CD4-positive, alpha-beta T cell treated with Interferon gamma for 1 hour (primary cell): ENCODE results near the gene ACBD4.

Experiments
- DNase-seq: peaks from one replicate; pipeline ENCODE4 v3.0.0-alpha.2; 2020

The ACBD4 gene

GRCh38 chr17:45104907-45105624, 30.4 kb upstream of the ACBD4 start:
- no peak for DNase-seq

GRCh38 chr17:45106096-45106495, 29.4 kb upstream of the ACBD4 start:
- DNase-seq, result no peak

- no peak for DNase-seq
These were observed 28.9 kb upstream of the ACBD4 start for GRCh38 chr17:45106582-45106981.

GRCh38 chr17:45107293-45108010, 28.0 kb upstream of the ACBD4 start:
- DNase-seq, result no peak

GRCh38 chr17:45108051-45108450, 27.4 kb upstream of the ACBD4 start:
- no peak for DNase-seq

GRCh38 chr17:45108595-45109521, 26.6 kb upstream of the ACBD4 start:
- DNase-seq, result no peak

GRCh38 chr17:45110676-45111611, 24.5 kb upstream of the ACBD4 start:
- no peak for DNase-seq

GRCh38 chr17:45111850-45112249, 23.6 kb upstream of the ACBD4 start:
- DNase-seq, result no peak

GRCh38 chr17:45112559-45113423, 22.7 kb upstream of the ACBD4 start:
- DNase-seq, result no peak

GRCh38 chr17:45113424-45113754, 22.1 kb upstream of the ACBD4 start:
- DNase-seq, result no peak

- no peak for DNase-seq
These were observed 21.2 kb upstream of the ACBD4 start for GRCh38 chr17:45114117-45114932.

GRCh38 chr17:45115015-45115625, 20.4 kb upstream of the ACBD4 start:
- no peak for DNase-seq

GRCh38 chr17:45115871-45116270, 19.6 kb upstream of the ACBD4 start:
- DNase-seq, result no peak

- DNase-seq, result no peak
These were observed 19.0 kb upstream of the ACBD4 start for GRCh38 chr17:45116434-45117016.

GRCh38 chr17:45117334-45117733, 18.2 kb upstream of the ACBD4 start:
- DNase-seq, result no peak

- no peak for DNase-seq
These were observed 17.4 kb upstream of the ACBD4 start for GRCh38 chr17:45117848-45118646.

GRCh38 chr17:45118691-45119090, 16.8 kb upstream of the ACBD4 start:
- DNase-seq, result no peak

- no peak for DNase-seq
These were observed 15.5 kb upstream of the ACBD4 start for GRCh38 chr17:45119964-45120363.

GRCh38 chr17:45120558-45120957, 14.9 kb upstream of the ACBD4 start:
- DNase-seq, result no peak
